ENCODE measurements around the gene ATP5F1E. TPM values are rescaled to one million over a fixed set of nuclear protein-coding genes. Genes with fewer than 3 reads are reported as not detected.
"Not testable (repeated sequence)": the region's sequence is repeated elsewhere in the genome, so short reads cannot be mapped to it uniquely, and the experiment has no call there.

ATP5F1E gene
- total RNA-seq, 1 donor: 35.7 TPM

- Histone ChIP-seq H3K9me3 (ENCODE audit: low read depth, low read length) (no peaks in the 10 kb centered on the region), H3K4me1 (ENCODE audit: insufficient read depth, low read length) (peaks cover 35% of the 10 kb centered on the region), H3K4me3 (ENCODE audit: low read length) (no peak overlapping the region), H3K27me3 (ENCODE audit: insufficient read depth, low read length) (no peaks in the 10 kb centered on the region)
Measured at GRCh38 chr20:58985656-58986055, 46.5 kb downstream of the ATP5F1E start.

GRCh38 chr20:58984691-58985090, 47.4 kb downstream of the ATP5F1E start:
- H3K9me3 ChIP-seq (ENCODE audit: low read depth, low read length): no peaks in the 10 kb centered on the region
- no peaks in the 10 kb centered on the region for H3K27me3 ChIP-seq (ENCODE audit: insufficient read depth, low read length)
- peaks cover 38% of the 10 kb centered on the region for H3K4me1 ChIP-seq (ENCODE audit: insufficient read depth, low read length)
- H3K4me3 ChIP-seq (ENCODE audit: low read length): no peak overlapping the region

- peaks cover 38% of the 10 kb centered on the region for H3K4me1 ChIP-seq (ENCODE audit: insufficient read depth, low read length)
- H3K4me3 ChIP-seq (ENCODE audit: low read length); H3K9me3 ChIP-seq (ENCODE audit: low read depth, low read length); H3K27me3 ChIP-seq (ENCODE audit: insufficient read depth, low read length): not testable (repeated sequence)
Measured at GRCh38 chr20:58983115-58983468, 49.0 kb downstream of the ATP5F1E start.

GRCh38 chr20:58982406-58983114, 49.6 kb downstream of the ATP5F1E start:
- H3K4me1 ChIP-seq (ENCODE audit: insufficient read depth, low read length): peaks cover 38% of the 10 kb centered on the region
- H3K9me3 ChIP-seq (ENCODE audit: low read depth, low read length): no peaks in the 10 kb centered on the region
- H3K27me3 ChIP-seq (ENCODE audit: insufficient read depth, low read length): no peaks in the 10 kb centered on the region
- H3K4me3 ChIP-seq (ENCODE audit: low read length): no peak overlapping the region

- Histone ChIP-seq H3K4me3 (ENCODE audit: low read length) (peak overlapping the region; percentile 75), H3K9me3 (ENCODE audit: low read depth, low read length) (no peaks in the 10 kb centered on the region), H3K27me3 (ENCODE audit: insufficient read depth, low read length) (no peaks in the 10 kb centered on the region), H3K4me1 (ENCODE audit: insufficient read depth, low read length) (peaks cover 38% of the 10 kb centered on the region)
Measured at GRCh38 chr20:58981628-58982364, 50.3 kb downstream of the ATP5F1E start.

- H3K27me3 ChIP-seq (ENCODE audit: insufficient read depth, low read length): no peaks in the 10 kb centered on the region
- peaks cover 38% of the 10 kb centered on the region for H3K4me1 ChIP-seq (ENCODE audit: insufficient read depth, low read length)
- H3K4me3 ChIP-seq (ENCODE audit: low read length): peak within 1 kb of the TSS; percentile 75
- H3K9me3 ChIP-seq (ENCODE audit: low read depth, low read length): no peaks in the 10 kb centered on the region
Measured at GRCh38 chr20:58980711-58981627, 51.2 kb downstream of the ATP5F1E start, which contains the start of gene NELFCD. Gene NELFCD, plus strand, starts transcription at chr20:58981256. Its CDS starts 54 bp downstream, at chr20:58981310.

- peaks cover 29% of the 10 kb centered on the region for H3K4me1 ChIP-seq (ENCODE audit: insufficient read depth, low read length)
- peaks cover 4% of the 10 kb centered on the region for H3K9me3 ChIP-seq (ENCODE audit: low read depth, low read length)
- H3K27me3 ChIP-seq (ENCODE audit: insufficient read depth, low read length): no peaks in the 10 kb centered on the region
- H3K4me3 ChIP-seq (ENCODE audit: low read length): no peak overlapping the region
Measured at GRCh38 chr20:58978351-58979190, 53.6 kb downstream of the ATP5F1E start.

GRCh38 chr20:58976061-58976730, 55.9 kb downstream of the ATP5F1E start:
- Histone ChIP-seq H3K4me1 (ENCODE audit: insufficient read depth, low read length) (peaks cover 9% of the 10 kb centered on the region), H3K4me3 (ENCODE audit: low read length) (no peak overlapping the region), H3K9me3 (ENCODE audit: low read depth, low read length) (peaks cover 4% of the 10 kb centered on the region), H3K27me3 (ENCODE audit: insufficient read depth, low read length) (no peaks in the 10 kb centered on the region)

Other genes starting within 250 kb of the ATP5F1E start
- gene GNAS-AS1, start 181.4 kb downstream of the ATP5F1E start, total RNA-seq: 0.10 TPM
- gene GNAS, start 179.6 kb downstream of the ATP5F1E start, total RNA-seq: 461 TPM
- 37.2 TPM for gene NELFCD, start 51.1 kb downstream of the ATP5F1E start, total RNA-seq
- gene CTSZ, start 25.1 kb downstream of the ATP5F1E start, total RNA-seq: 184 TPM
- 188 TPM for gene TUBB1, start 12.9 kb downstream of the ATP5F1E start, total RNA-seq
- 72.8 TPM for gene PRELID3B, start 10.5 kb upstream of the ATP5F1E start, total RNA-seq
- 19.8 TPM for gene ZNF831, start 131.5 kb upstream of the ATP5F1E start, total RNA-seq

Measured in mononuclear cell (primary cell).